Measurements from ENCODE around the gene UQCC3.

Gene UQCC3

GRCh38 chr11:62713343-62713742, 41.9 kb downstream of the UQCC3 start (continued):
- TF ChIP-seq POU6F1 (CRISPR knock-in tag; IDR thresholded peaks at IDR 0.05; ENCODE audit: borderline replicate concordance, low read depth) (no peak), PPARA (CRISPR knock-in tag; IDR thresholded peaks at IDR 0.05; ENCODE audit: borderline replicate concordance) (no peak), CREB5 (CRISPR knock-in tag; IDR thresholded peaks at IDR 0.05; ENCODE audit: low read depth) (no peak), GLIS3 (CRISPR knock-in tag; IDR thresholded peaks at IDR 0.05) (no peak), TOX (CRISPR knock-in tag; IDR thresholded peaks at IDR 0.05; ENCODE audit: borderline replicate concordance) (no peak)
- TF ChIP-seq, protein P1, sequence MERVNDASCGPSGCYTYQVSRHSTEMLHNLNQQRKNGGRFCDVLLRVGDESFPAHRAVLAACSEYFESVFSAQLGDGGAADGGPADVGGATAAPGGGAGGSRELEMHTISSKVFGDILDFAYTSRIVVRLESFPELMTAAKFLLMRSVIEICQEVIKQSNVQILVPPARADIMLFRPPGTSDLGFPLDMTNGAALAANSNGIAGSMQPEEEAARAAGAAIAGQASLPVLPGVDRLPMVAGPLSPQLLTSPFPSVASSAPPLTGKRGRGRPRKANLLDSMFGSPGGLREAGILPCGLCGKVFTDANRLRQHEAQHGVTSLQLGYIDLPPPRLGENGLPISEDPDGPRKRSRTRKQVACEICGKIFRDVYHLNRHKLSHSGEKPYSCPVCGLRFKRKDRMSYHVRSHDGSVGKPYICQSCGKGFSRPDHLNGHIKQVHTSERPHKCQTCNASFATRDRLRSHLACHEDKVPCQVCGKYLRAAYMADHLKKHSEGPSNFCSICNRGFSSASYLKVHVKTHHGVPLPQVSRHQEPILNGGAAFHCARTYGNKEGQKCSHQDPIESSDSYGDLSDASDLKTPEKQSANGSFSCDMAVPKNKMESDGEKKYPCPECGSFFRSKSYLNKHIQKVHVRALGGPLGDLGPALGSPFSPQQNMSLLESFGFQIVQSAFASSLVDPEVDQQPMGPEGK (CRISPR knock-in tag; IDR thresholded peaks at IDR 0.05; ENCODE audit: borderline replicate concordance): no peak

- no peak for ATAC-seq
- TF ChIP-seq CSRNP3 (CRISPR knock-in tag; IDR thresholded peaks at IDR 0.05) (no peak), GLIS3 (CRISPR knock-in tag; IDR thresholded peaks at IDR 0.05) (no peak), CREB5 (CRISPR knock-in tag; IDR thresholded peaks at IDR 0.05; ENCODE audit: low read depth) (no peak), RARB (CRISPR knock-in tag; IDR thresholded peaks at IDR 0.05) (no peak)
- TF ChIP-seq, protein P1 (CRISPR knock-in tag; IDR thresholded peaks at IDR 0.05; ENCODE audit: borderline replicate concordance): no peak
Measured at GRCh38 chr11:62715150-62716130, 44.0 kb downstream of the UQCC3 start.

DNA sequence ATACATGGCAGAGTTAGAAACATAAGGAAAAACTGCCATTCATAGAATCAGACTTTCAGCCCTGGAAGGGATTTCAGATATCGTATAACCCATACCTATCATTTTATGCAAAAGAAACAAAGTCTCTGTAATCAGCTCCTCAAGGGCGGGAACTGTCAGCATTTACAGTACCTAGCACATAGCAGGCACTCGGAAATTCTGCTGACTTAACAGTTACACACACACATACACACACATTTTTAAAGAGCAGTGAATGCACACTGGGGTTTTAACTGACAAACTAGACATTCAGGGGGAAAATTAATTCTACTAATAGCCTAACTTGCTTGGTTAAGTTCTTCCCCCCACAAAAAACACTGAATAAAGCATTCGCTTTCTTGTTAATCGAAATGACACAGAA, 44.7 kb downstream of the UQCC3 start:
- no peak for ATAC-seq
- TF ChIP-seq ZC3H10 (CRISPR knock-in tag; IDR thresholded peaks at IDR 0.05) (no peak), SNAI2 (CRISPR knock-in tag; IDR thresholded peaks at IDR 0.05) (no peak), ARNTL (CRISPR knock-in tag; IDR thresholded peaks at IDR 0.05; ENCODE audit: borderline replicate concordance, low read depth) (no peak), ZFP3 (CRISPR knock-in tag; IDR thresholded peaks at IDR 0.05) (no peak), OSR1 (CRISPR knock-in tag; IDR thresholded peaks at IDR 0.05) (no peak), ESRRG (CRISPR knock-in tag; IDR thresholded peaks at IDR 0.05) (no peak), ZFP30 (CRISPR knock-in tag; IDR thresholded peaks at IDR 0.05) (no peak), TCF4 (CRISPR knock-in tag; IDR thresholded peaks at IDR 0.05; ENCODE audit: borderline replicate concordance) (no peak), ISL1 (CRISPR knock-in tag; IDR thresholded peaks at IDR 0.05) (no peak), PPARA (CRISPR knock-in tag; IDR thresholded peaks at IDR 0.05; ENCODE audit: borderline replicate concordance) (no peak)
